NCI-H1105 treated with DMSO at 0.1 percent for 48 hours (cell line): ENCODE results near the gene FANCE.
"Not testable (repeated sequence)": the region's sequence is repeated elsewhere in the genome, so short reads cannot be mapped to it uniquely, and the experiment has no call there.

Experiments used
- DNase-seq: peaks from one replicate; lab custom pipeline; 2025; lab: John Stamatoyannopoulos, UW

Gene FANCE

GRCh38 chr6:35499372-35499771 is 47.2 kb downstream of the FANCE start:
- DNase-seq = no peak

GRCh38 chr6:35500782-35501181 is 48.6 kb downstream of the FANCE start:
- no peak for DNase-seq

GRCh38 chr6:35501784-35502183 is 49.6 kb downstream of the FANCE start:
- DNase-seq = no peak

- no peak for DNase-seq
These were observed 51.4 kb downstream of the FANCE start for GRCh38 chr6:35503534-35503933.

GRCh38 chr6:35505999-35506412 is 53.9 kb downstream of the FANCE start:
- no peak for DNase-seq

- DNase-seq = no peak
These were observed 54.4 kb downstream of the FANCE start for GRCh38 chr6:35506536-35506935.

GRCh38 chr6:35507221-35507620 is 55.1 kb downstream of the FANCE start:
- DNase-seq = no peak

- no peak for DNase-seq
These were observed 55.9 kb downstream of the FANCE start for GRCh38 chr6:35508027-35508426.

- DNase-seq = no peak
These were observed 56.4 kb downstream of the FANCE start for GRCh38 chr6:35508542-35508941.

GRCh38 chr6:35510916-35511561 is 58.9 kb downstream of the FANCE start:
- DNase-seq = no peak

- no peak for DNase-seq
These were observed 59.4 kb downstream of the FANCE start for GRCh38 chr6:35511562-35511941.

- no peak for DNase-seq
These were observed 59.9 kb downstream of the FANCE start for GRCh38 chr6:35512006-35512405.

- no peak for DNase-seq
These were observed 60.6 kb downstream of the FANCE start, which contains the start of gene TULP1 for GRCh38 chr6:35512740-35513139. Gene TULP1, minus strand, starts transcription at chr6:35512896. Its CDS starts 38 bp downstream, at chr6:35512858.

GRCh38 chr6:35514587-35514986 is 62.4 kb downstream of the FANCE start:
- no peak for DNase-seq

GRCh38 chr6:35515939-35516338 is 63.8 kb downstream of the FANCE start:
- not testable (repeated sequence) for DNase-seq
